SK-N-MC (cell line): ENCODE results near the gene DGUOK.

ENCODE experiments used
- EZH2 ChIP-seq: fragments of 200-600 bp; sonication (generic); IDR thresholded peaks from one replicate; pipeline ENCODE4 v1.6.1; 2017; ENCODE audit warnings: antibody characterized with exemption
- FOXP2 ChIP-seq: optimal IDR thresholded peaks from 2 replicates; pipeline ENCODE3; 2011; ENCODE audit warnings: mild to moderate bottlenecking, moderate library complexity; ENCODE audit not compliant: insufficient read depth; ENCODE audit errors: extremely low read length, control extremely low read depth
- POLR2AphosphoS5 ChIP-seq: IDR thresholded peaks from 2 replicates; pipeline ENCODE4 v1.6.1; 2012; ENCODE audit warnings: mild to moderate bottlenecking, low read depth, low read length, borderline replicate concordance

DNA sequence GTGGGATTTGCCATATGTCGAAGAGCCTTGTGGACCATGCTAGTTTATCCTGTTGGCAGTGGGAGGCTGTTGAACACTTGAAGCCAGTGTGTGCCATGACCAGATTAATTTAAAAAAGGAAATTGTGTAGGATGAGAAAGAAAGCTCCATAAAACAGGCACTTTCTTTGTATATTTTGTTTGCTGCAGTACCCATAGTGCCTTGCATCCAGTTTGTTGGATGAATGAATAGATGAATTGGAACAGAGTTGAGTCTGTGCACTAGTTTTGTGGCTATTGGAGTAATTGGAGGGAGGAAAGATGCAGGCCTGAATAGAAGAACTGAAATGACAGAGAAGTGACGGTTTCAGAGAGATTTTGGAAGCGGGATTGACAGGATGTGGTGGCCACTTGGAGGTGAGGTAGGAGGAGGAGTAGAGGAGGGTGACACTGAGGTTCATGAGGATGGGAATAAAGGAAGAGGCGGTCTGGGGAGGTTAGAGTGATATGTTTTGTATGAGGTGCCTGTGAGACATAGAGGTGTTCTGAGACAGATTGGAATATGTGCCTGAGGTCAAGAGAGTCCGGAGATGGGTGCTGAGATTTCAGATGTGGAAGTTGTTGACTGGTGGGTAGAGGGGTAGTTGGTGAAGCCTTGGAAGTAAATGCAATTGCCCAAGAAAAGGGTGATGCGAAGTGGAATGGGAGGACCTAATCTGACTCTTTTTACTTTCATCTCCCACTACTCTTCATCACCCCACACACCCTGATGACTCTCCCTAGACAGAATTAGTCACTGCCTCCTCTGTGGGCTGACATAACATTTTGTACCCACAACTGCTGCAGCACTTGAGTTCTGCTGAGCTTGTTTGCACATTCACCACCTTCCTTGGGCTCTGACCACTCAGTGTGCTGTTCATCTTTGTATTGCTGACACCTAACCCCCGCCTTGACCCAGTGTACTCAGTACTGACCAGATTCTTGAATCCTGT is 5.1 kb downstream of the DGUOK start:
- TF ChIP-seq EZH2 (no peak), POLR2AphosphoS5 (no peak), FOXP2 (no peak)
